Activated T-helper 2 cell treated with anti-CD3 and anti-CD28 coated beads, Interferon-gamma antibody, Interleukin-2, Interleukin-4, amounts not matched to agents 10 μg/mL and 5 μg/mL and 100 μg/mL, durations not matched to agents 14 hours and 24 hours and 36 hours (primary cell): Measurements from ENCODE around the gene ECE2. TPM values are rescaled to one million over a fixed set of nuclear protein-coding genes. Genes with fewer than 3 reads are reported as not detected.

ENCODE experiments used
- DNase-seq: peaks from one replicate; pipeline ENCODE4 v3.0.0; 2021; ENCODE audit warnings: low spot score
- H3K27ac Mint-ChIP-seq: one replicate; pipeline ENCODE4 v1.8.0; 2021; ENCODE audit warnings: mixed read lengths
- H3K27me3 Mint-ChIP-seq: one replicate; pipeline ENCODE4 v1.8.0; 2021; ENCODE audit warnings: low read depth, mixed read lengths
- H3K36me3 Mint-ChIP-seq: one replicate; pipeline ENCODE4 v1.8.0; 2021; ENCODE audit warnings: low read depth, mixed read lengths
- H3K4me1 Mint-ChIP-seq: one replicate; pipeline ENCODE4 v1.8.0; 2021; ENCODE audit warnings: low read depth, mixed read lengths
- H3K4me3 Mint-ChIP-seq: one replicate; pipeline ENCODE4 v1.8.0; 2021; ENCODE audit warnings: low read depth, mild to moderate bottlenecking, moderate library complexity, mixed read lengths
- H3K9me3 Mint-ChIP-seq: one replicate; pipeline ENCODE4 v1.8.0; 2021; ENCODE audit warnings: mixed read lengths
- intact Hi-C: fragments of 100-400 bp; cut with micrococcal nuclease; formaldehyde crosslinking; loops from one replicate; pipeline ENCODE4 v1.15.1; 2023
- total RNA-seq: library from RNA; stranded (reverse); gene quantifications from 2 replicates; pipeline ENCODE4 v1.2.3, GENCODE V29; 2022

The ECE2 gene
- total RNA-seq, 1 donor from 2014 or later = not detected

GRCh38 chr3:184235381-184236032 is 40.3 kb upstream of the ECE2 start:
- Mint-ChIP-seq H3K27ac (no peak overlapping the region), H3K4me3 (no peak overlapping the region), H3K27me3 (peaks cover 22% of the 10 kb centered on the region), H3K36me3 (no peaks in the 10 kb centered on the region), H3K9me3 (no peaks in the 10 kb centered on the region), H3K4me1 (peaks cover 3% of the 10 kb centered on the region)
- no peak for DNase-seq
- intact Hi-C loops = no loop called here

- no peak for DNase-seq
- peaks cover 3% of the 10 kb centered on the region for H3K4me1 Mint-ChIP-seq
- intact Hi-C loops = no loop called here
- H3K27ac Mint-ChIP-seq = no peak overlapping the region
- H3K9me3 Mint-ChIP-seq = no peaks in the 10 kb centered on the region
- H3K27me3 Mint-ChIP-seq = peaks cover 20% of the 10 kb centered on the region
- H3K36me3 Mint-ChIP-seq = no peaks in the 10 kb centered on the region
- no peak overlapping the region for H3K4me3 Mint-ChIP-seq
Measured at GRCh38 chr3:184236033-184236410, 39.8 kb upstream of the ECE2 start.

- H3K4me3 Mint-ChIP-seq = no peak overlapping the region
- H3K9me3 Mint-ChIP-seq = no peaks in the 10 kb centered on the region
- no peak overlapping the region for H3K27ac Mint-ChIP-seq
- intact Hi-C loops = no loop called here
- peaks cover 14% of the 10 kb centered on the region for H3K27me3 Mint-ChIP-seq
- H3K36me3 Mint-ChIP-seq = no peaks in the 10 kb centered on the region
- DNase-seq = no peak
- no peaks in the 10 kb centered on the region for H3K4me1 Mint-ChIP-seq
Measured at GRCh38 chr3:184236636-184237035, 39.2 kb upstream of the ECE2 start.

DNA sequence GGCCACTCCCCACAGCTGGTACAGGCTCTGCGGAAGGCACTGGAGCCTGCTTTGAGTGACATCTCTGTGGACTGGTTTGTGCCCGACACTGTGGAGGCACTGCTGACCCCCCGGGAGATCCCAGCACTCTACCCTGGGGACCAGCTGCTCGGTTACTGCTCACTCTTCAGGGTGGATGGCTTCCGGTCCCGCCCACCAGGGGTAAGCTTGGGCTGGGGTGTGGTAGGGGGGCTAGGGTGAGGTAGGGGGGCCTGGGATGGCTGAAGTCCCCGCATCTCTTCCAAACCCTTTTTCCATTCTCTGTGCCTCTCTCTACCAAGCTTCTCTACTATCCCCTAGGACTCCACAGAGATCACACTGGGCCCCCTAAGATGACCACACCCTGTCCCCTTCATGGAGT is 38.6 kb upstream of the ECE2 start:
- no peak overlapping the region for H3K4me3 Mint-ChIP-seq
- H3K27me3 Mint-ChIP-seq = peaks cover 8% of the 10 kb centered on the region
- no peaks in the 10 kb centered on the region for H3K4me1 Mint-ChIP-seq
- no peaks in the 10 kb centered on the region for H3K9me3 Mint-ChIP-seq
- peaks cover 2% of the 10 kb centered on the region for H3K36me3 Mint-ChIP-seq
- no peak overlapping the region for H3K27ac Mint-ChIP-seq
- DNase-seq = no peak
- intact Hi-C loops = no loop called here

GRCh38 chr3:184237807-184238206 is 38.0 kb upstream of the ECE2 start:
- Mint-ChIP-seq H3K27me3 (peaks cover 3% of the 10 kb centered on the region), H3K4me3 (no peak overlapping the region), H3K27ac (no peak overlapping the region), H3K36me3 (peaks cover 7% of the 10 kb centered on the region), H3K9me3 (no peaks in the 10 kb centered on the region), H3K4me1 (no peaks in the 10 kb centered on the region)
- intact Hi-C loops = no loop called here
- no peak for DNase-seq

DNA sequence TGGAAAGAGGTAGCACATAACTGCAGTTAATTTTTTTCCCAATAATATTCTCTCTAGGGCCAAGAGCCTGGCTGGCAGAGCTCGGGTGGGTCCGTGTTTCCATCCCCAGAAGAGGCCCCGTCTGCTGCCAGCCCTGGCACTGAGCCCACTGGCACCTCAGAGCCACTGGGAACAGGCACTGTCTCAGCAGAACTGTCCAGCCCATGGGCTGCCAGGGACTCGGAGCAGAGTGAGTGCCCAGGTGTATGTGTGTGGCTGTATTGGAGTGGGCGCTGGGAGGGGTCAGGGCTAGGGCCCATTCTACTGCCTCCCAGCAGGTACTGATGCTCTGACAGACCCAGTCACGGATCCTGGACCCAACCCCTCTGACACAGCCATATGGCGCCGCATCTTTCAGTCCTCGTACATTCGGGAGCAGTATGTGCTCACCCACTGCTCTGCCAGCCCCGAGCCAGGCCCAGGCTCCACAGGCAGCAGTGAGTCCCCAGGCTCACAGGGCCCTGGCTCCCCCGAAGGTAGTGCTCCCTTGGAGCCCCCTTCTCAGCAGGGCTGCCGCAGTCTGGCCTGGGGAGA is 37.5 kb upstream of the ECE2 start:
- H3K9me3 Mint-ChIP-seq = no peaks in the 10 kb centered on the region
- H3K4me1 Mint-ChIP-seq = no peaks in the 10 kb centered on the region
- no peaks in the 10 kb centered on the region for H3K27me3 Mint-ChIP-seq
- intact Hi-C loops = no loop called here
- H3K36me3 Mint-ChIP-seq = peaks cover 9% of the 10 kb centered on the region
- H3K27ac Mint-ChIP-seq = no peak overlapping the region
- no peak overlapping the region for H3K4me3 Mint-ChIP-seq
- no peak for DNase-seq

- no peaks in the 10 kb centered on the region for H3K9me3 Mint-ChIP-seq
- H3K27ac Mint-ChIP-seq = no peak overlapping the region
- intact Hi-C loops = no loop called here
- H3K4me3 Mint-ChIP-seq = no peak overlapping the region
- H3K4me1 Mint-ChIP-seq = no peaks in the 10 kb centered on the region
- H3K27me3 Mint-ChIP-seq = no peaks in the 10 kb centered on the region
- peaks cover 15% of the 10 kb centered on the region for H3K36me3 Mint-ChIP-seq
- no peak for DNase-seq
Measured at GRCh38 chr3:184239221-184239620, 36.6 kb upstream of the ECE2 start.

GRCh38 chr3:184239708-184240107 is 36.1 kb upstream of the ECE2 start:
- no peak overlapping the region for H3K27ac Mint-ChIP-seq
- intact Hi-C loops = no loop called here

GRCh38 chr3:184240384-184241140 is 35.3 kb upstream of the ECE2 start:
- no peaks in the 10 kb centered on the region for H3K9me3 Mint-ChIP-seq
- H3K4me1 Mint-ChIP-seq = no peaks in the 10 kb centered on the region
- H3K27ac Mint-ChIP-seq = no peak overlapping the region
- no peaks in the 10 kb centered on the region for H3K27me3 Mint-ChIP-seq
- no peak for DNase-seq
- H3K4me3 Mint-ChIP-seq = no peak overlapping the region
- intact Hi-C loops = no loop called here
- peaks cover 28% of the 10 kb centered on the region for H3K36me3 Mint-ChIP-seq

More at GRCh38 chr3:184239708-184240107, 36.1 kb upstream of the ECE2 start:
- Mint-ChIP-seq H3K9me3 (no peaks in the 10 kb centered on the region), H3K27me3 (no peaks in the 10 kb centered on the region), H3K36me3 (peaks cover 20% of the 10 kb centered on the region), H3K4me3 (no peak overlapping the region), H3K4me1 (no peaks in the 10 kb centered on the region)
- DNase-seq = no peak

DNA sequence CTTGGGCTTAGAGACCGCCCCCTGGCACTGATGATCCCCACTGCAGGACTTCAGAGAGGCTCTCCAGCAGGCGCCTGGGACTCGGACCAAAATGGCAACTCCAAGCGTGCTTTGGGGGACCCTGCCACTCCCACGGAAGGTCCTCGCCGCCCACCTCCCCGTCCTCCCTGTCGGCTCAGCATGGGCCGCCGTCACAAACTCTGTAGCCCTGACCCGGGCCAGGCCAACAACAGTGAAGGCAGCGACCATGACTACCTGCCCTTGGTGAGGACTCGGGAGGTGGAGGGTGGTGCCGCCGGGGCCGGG is 34.7 kb upstream of the ECE2 start:
- intact Hi-C loops = no loop called here

DNA sequence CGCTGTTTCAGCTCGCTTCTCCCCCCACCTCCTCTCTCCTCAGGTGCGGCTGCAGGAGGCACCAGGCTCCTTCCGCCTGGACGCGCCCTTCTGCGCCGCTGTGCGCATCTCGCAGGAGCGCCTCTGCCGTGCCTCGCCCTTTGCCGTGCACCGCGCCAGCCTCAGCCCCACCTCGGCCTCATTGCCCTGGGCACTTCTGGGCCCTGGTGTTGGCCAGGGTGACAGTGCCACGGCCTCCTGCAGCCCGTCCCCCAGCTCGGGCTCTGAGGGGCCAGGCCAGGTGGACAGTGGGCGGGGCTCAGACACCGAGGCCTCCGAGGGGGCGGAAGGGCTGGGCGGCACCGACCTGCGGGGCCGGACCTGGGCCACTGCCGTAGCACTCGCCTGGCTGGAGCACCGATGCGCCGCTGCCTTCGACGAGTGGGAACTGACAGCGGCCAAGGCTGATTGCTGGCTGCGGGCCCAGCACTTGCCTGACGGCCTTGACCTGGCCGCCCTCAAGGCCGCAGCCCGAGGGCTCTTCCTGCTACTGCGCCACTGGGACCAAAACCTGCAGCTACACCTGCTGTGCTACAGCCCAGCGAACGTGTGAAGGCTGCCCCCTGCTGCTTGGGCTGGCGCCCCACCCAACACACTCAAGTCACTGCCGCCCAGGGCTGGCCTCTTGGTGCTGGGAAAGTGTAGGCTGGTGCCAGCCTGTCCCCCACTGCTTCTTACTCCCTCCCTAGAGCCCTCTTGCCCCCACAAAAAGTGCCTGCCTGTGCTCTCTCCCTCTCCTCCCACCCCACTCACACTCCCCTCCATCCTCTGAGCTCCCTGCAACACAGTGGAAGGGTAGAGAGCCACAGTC is 34.1 kb upstream of the ECE2 start:
- no peak for DNase-seq
- Mint-ChIP-seq H3K4me1 (no peaks in the 10 kb centered on the region), H3K4me3 (no peak overlapping the region), H3K27ac (no peak overlapping the region), H3K27me3 (no peaks in the 10 kb centered on the region), H3K9me3 (no peaks in the 10 kb centered on the region), H3K36me3 (peaks cover 35% of the 10 kb centered on the region)
- intact Hi-C loops = no loop called here

More for the DNA sequence above, 34.7 kb upstream of the ECE2 start:
- no peak overlapping the region for H3K4me3 Mint-ChIP-seq
- peaks cover 34% of the 10 kb centered on the region for H3K36me3 Mint-ChIP-seq
- no peak for DNase-seq
- no peaks in the 10 kb centered on the region for H3K9me3 Mint-ChIP-seq
- H3K4me1 Mint-ChIP-seq = no peaks in the 10 kb centered on the region
- no peak overlapping the region for H3K27ac Mint-ChIP-seq
- no peaks in the 10 kb centered on the region for H3K27me3 Mint-ChIP-seq

DNA sequence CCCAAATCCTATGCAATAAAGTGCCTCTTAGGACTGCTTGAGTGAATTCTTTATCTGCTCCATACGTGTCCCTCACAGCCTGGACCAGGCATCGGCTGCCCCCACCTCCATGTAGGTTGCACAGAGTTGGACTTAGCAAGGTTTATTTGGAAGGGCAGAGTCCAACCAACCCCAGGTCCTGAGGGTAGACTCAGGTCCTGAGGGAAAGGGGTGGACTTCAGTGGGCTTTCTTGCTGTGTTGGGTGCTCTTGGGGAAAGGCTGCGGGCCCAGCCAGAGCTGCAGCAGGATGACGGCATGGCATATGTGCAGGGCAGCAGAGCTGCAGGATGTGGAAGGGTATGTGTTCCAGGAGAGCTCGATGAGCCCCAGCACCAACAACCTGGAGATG is 33.5 kb upstream of the ECE2 start:
- intact Hi-C loops = no loop called here
- no peak overlapping the region for H3K4me3 Mint-ChIP-seq
- no peaks in the 10 kb centered on the region for H3K27me3 Mint-ChIP-seq
- H3K9me3 Mint-ChIP-seq = no peaks in the 10 kb centered on the region
- H3K27ac Mint-ChIP-seq = no peak overlapping the region
- no peaks in the 10 kb centered on the region for H3K4me1 Mint-ChIP-seq
- peaks cover 35% of the 10 kb centered on the region for H3K36me3 Mint-ChIP-seq
- DNase-seq = no peak
